Activated naive CD8-positive, alpha-beta T cell treated with anti-CD3 and anti-CD28 coated beads, Interleukin-2, amount 50 U/mL, for 24 hours (primary cell): ENCODE data around the gene ATL3.
"Not testable (repeated sequence)": the region's sequence is repeated elsewhere in the genome, so short reads cannot be mapped to it uniquely, and the experiment has no call there.

Source experiments
- ATAC-seq: fragments of 150-1000 bp; cut with Tn5 transposase; one replicate; pipeline ENCODE4 v1.10.0; 2021
- DNase-seq: peaks from one replicate; pipeline ENCODE4 v3.0.0; 2021
- H3K27ac Mint-ChIP-seq: one replicate; pipeline ENCODE4 v1.8.0; 2021; ENCODE audit warnings: mild to moderate bottlenecking, mixed read lengths
- H3K27me3 Mint-ChIP-seq: one replicate; pipeline ENCODE4 v1.8.0; 2021; ENCODE audit warnings: mixed read lengths
- H3K36me3 Mint-ChIP-seq: one replicate; pipeline ENCODE4 v1.8.0; 2021; ENCODE audit warnings: low read depth, mixed read lengths
- H3K4me1 Mint-ChIP-seq: one replicate; pipeline ENCODE4 v1.8.0; 2021; ENCODE audit warnings: mixed read lengths
- H3K4me3 Mint-ChIP-seq: one replicate; pipeline ENCODE4 v1.8.0; 2021; ENCODE audit warnings: mild to moderate bottlenecking, moderate library complexity, mixed read lengths
- H3K9me3 Mint-ChIP-seq: one replicate; pipeline ENCODE4 v1.8.0; 2021; ENCODE audit warnings: mixed read lengths

The ATL3 gene

DNA sequence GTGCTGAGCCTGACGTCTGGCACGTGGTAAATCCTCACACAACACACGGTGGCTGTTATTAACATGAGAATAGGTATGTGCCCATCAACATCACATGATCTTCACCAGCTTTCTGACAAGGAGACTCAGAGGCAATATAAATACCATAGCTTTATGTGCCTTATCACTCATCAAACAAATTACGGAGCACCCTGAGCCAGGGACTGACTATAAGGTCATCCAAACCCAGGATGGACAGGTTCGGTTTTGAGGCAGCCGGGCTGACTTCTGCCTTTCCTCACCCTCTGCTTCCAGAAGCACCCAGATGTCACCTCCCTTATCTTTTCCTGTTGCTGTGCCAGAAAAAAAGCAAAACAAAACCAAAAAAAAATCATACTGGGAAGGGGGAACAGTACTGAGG lies 51.2 kb downstream of the ATL3 start:
- no peak for ATAC-seq
- H3K4me1 Mint-ChIP-seq, result peaks cover 4% of the 10 kb centered on the region
- no peak for DNase-seq
- no peaks in the 10 kb centered on the region for H3K36me3 Mint-ChIP-seq
- H3K9me3 Mint-ChIP-seq, result no peaks in the 10 kb centered on the region
- no peaks in the 10 kb centered on the region for H3K27me3 Mint-ChIP-seq
- H3K4me3 Mint-ChIP-seq, result no peak overlapping the region
- no peak overlapping the region for H3K27ac Mint-ChIP-seq

DNA sequence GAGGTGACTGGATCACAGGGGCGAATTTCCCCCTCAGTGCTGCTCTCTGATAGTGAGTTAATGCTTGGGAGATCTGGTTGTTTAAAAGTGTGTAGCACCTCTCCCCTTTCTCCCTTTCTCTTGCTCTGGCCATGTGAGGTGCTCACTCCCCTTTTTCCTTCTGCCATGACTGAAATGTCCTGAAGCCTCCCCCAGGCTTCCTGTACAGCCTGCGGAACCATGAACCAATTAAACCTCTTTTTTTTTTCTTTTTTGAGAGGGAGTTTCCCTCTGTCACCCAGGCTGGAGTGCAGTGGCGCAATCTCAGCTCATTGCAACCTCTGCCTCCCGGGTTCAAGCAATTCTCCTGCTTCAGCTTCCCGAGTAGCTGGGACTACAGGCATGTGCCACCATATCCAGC lies 53.5 kb downstream of the ATL3 start:
- not testable (repeated sequence) for DNase-seq, H3K9me3 Mint-ChIP-seq, ATAC-seq, H3K27ac Mint-ChIP-seq, H3K36me3 Mint-ChIP-seq, H3K27me3 Mint-ChIP-seq, H3K4me3 Mint-ChIP-seq
- peaks cover 14% of the 10 kb centered on the region for H3K4me1 Mint-ChIP-seq

DNA sequence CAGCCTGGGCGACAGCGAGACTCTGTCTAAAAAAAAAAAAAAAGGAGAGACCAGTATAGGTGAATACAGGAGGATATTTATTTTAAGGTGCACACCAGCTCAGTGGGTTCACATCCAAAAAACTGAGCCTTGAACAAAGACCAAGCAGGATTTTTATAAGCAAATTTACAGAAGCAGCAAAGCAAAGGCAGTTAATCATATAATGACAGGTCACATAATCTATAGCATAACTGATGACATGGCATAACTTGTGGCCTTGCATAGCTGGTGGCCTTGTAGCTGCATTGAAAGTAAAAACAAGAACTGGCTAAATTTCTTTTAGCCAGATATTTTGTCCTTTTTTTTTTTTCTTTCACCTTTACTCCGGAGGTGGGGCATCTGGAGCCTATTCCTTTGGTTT lies 54.2 kb downstream of the ATL3 start:
- H3K9me3 Mint-ChIP-seq, result no peaks in the 10 kb centered on the region
- DNase-seq (no peak), ATAC-seq (no peak)
- H3K4me1 Mint-ChIP-seq, result peaks cover 16% of the 10 kb centered on the region
- H3K27me3 Mint-ChIP-seq, result peaks cover 4% of the 10 kb centered on the region
- no peaks in the 10 kb centered on the region for H3K36me3 Mint-ChIP-seq
- H3K4me3 Mint-ChIP-seq, result no peak overlapping the region
- no peak overlapping the region for H3K27ac Mint-ChIP-seq

DNA sequence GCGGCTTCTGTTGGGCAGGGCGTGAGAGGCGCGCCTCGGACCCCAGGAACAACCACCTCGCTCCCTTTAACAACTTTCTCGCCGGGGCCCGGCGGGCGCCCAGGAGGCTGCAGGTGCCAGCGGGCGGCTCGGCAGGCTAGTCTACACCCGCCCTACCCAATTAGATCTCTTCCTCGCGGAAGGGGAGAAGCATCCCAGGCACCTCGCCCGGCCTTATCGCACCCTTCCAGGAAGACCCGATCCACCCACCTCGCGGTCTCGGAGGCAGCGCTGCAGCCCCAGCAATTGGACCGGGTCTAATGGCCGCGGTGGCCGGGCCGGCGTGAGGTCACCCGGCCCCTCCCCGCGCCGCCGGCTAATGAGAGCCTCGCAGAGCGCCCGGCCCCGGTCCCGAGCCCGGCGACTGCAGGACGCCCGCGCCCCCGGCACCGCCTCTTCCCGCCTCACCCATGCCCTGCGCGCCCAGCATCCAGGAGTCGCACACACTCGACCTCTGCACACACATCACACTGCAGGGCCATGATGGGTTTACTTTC lies 57.0 kb downstream of the ATL3 start, which contains the start of gene PLAAT3:
PLAAT3 (minus strand) TSS at position 298 of the 536 bp plus-strand sequence. CDS start 419 bp downstream, outside the sequence.
- Mint-ChIP-seq H3K4me3 (peak within 1 kb of the TSS; percentile 79), H3K9me3 (no peaks in the 10 kb centered on the region), H3K27ac (no peak within 1 kb of the TSS), H3K36me3 (no peaks in the 10 kb centered on the region), H3K27me3 (peaks cover 4% of the 10 kb centered on the region), H3K4me1 (peaks cover 27% of the 10 kb centered on the region)
- peak; percentile 44 for DNase-seq
- ATAC-seq, result peak; percentile 74

DNA sequence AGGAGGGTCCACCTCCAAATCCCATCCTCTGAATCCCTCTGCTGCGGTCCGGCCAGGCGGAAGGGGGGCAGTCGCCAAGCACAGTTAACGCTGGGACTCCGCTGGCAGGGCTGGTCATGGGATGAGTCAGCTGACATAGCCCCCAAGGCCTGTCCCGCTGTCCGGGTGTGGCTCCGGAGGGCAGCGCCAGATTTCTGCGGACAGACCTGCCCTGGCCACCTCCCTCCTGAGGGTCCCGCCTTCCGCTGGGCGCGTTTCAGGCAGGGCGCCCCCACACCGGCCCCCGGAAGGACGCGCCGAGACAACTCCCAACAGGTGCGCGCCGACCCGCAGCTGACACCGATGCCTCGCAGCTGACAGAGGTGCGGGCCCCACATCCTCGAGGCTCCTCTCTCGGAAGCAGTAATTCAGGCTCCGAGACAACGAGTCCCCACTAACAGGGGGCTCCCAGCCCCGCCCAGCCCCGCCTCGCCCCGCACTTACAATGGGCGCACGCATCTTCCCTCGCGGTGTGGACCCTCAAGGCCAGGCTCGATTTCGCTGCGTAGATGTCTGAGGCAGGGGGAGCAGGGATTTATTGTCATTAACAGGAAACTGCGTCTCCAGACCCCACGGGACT lies 57.5 kb downstream of the ATL3 start:
- no peaks in the 10 kb centered on the region for H3K9me3 Mint-ChIP-seq
- H3K27ac Mint-ChIP-seq, result no peak overlapping the region
- peaks cover 4% of the 10 kb centered on the region for H3K27me3 Mint-ChIP-seq
- no peaks in the 10 kb centered on the region for H3K36me3 Mint-ChIP-seq
- peak overlapping the region; percentile 79 for H3K4me3 Mint-ChIP-seq
- peaks cover 32% of the 10 kb centered on the region for H3K4me1 Mint-ChIP-seq
- DNase-seq, result peak; percentile 31
- peak; percentile 42 for ATAC-seq

- Mint-ChIP-seq H3K4me1 (peaks cover 41% of the 10 kb centered on the region), H3K9me3 (no peaks in the 10 kb centered on the region), H3K4me3 (no peak overlapping the region), H3K27me3 (peaks cover 4% of the 10 kb centered on the region), H3K27ac (no peak overlapping the region), H3K36me3 (no peaks in the 10 kb centered on the region)
- ATAC-seq (no peak), DNase-seq (no peak)
Measured at GRCh38 chr11:63612181-63612580, 59.0 kb downstream of the ATL3 start.

GRCh38 chr11:63611395-63611747 lies 59.8 kb downstream of the ATL3 start:
- ATAC-seq, result no peak
- peaks cover 41% of the 10 kb centered on the region for H3K4me1 Mint-ChIP-seq
- no peaks in the 10 kb centered on the region for H3K36me3 Mint-ChIP-seq
- H3K4me3 Mint-ChIP-seq, result no peak overlapping the region
- no peak overlapping the region for H3K27ac Mint-ChIP-seq
- H3K9me3 Mint-ChIP-seq, result no peaks in the 10 kb centered on the region
- H3K27me3 Mint-ChIP-seq, result peaks cover 4% of the 10 kb centered on the region
- no peak for DNase-seq

GRCh38 chr11:63610604-63611394 lies 60.4 kb downstream of the ATL3 start:
- Mint-ChIP-seq H3K27me3 (peaks cover 4% of the 10 kb centered on the region), H3K27ac (no peak overlapping the region), H3K36me3 (no peaks in the 10 kb centered on the region), H3K9me3 (no peaks in the 10 kb centered on the region), H3K4me1 (peaks cover 41% of the 10 kb centered on the region), H3K4me3 (no peak overlapping the region)
- ATAC-seq (no peak), DNase-seq (no peak)

DNA sequence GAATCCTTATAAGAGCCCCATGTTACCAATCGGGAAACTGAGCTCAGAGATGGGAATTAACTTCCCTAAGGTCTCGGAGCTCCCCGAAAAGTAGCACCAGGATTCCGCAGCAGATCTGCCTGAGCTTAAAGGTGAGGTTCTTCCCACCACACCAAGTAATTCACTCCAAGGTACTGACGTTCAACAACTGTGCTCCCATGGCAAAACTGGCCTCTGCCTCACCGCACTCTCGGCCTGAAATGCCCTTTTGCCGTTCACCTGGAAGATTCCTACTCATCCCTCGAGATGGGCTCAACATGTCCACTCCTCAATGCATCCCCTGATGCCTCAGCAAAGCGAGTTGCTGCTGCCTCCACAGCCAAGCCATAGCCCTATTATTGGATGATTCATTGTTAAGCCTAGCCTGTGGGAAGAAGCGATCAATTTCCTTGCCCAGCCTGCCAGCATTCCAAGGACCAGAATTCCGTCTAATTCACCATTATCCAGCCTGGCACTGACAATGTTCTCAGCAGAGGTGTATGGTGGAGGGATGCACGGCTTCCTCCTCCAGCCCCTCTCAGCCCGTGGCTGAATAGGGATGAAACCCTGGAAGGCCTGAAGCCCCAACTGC lies 61.1 kb downstream of the ATL3 start:
- H3K36me3 Mint-ChIP-seq, result no peaks in the 10 kb centered on the region
- H3K4me3 Mint-ChIP-seq, result no peak overlapping the region
- H3K9me3 Mint-ChIP-seq, result no peaks in the 10 kb centered on the region
- no peak for ATAC-seq
- H3K27ac Mint-ChIP-seq, result no peak overlapping the region
- peaks cover 4% of the 10 kb centered on the region for H3K27me3 Mint-ChIP-seq
- DNase-seq, result no peak
- peaks cover 41% of the 10 kb centered on the region for H3K4me1 Mint-ChIP-seq

DNA sequence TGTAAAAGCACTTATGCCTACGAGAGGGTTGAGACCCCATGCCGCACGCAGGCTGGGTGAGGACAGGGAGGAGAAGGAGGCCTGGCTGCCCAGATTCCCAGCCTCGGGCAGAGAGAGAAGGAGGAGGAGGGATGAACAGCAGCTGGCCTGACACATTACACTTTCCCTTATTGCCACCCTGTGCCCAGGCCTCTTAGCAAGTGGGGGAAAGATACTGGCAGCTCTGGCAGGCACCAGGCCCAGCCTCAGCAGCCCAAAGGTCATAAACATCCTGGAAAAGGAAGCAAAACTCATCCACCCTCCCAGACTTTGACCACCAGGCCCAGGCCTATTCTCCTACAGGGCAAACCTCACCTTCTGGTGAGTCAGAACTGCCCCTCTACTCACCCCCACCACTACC lies 61.6 kb downstream of the ATL3 start:
- peaks cover 40% of the 10 kb centered on the region for H3K4me1 Mint-ChIP-seq
- DNase-seq (no peak), ATAC-seq (no peak)
- no peaks in the 10 kb centered on the region for H3K9me3 Mint-ChIP-seq
- H3K36me3 Mint-ChIP-seq, result no peaks in the 10 kb centered on the region
- H3K27ac Mint-ChIP-seq, result peak overlapping the region; percentile 60
- H3K27me3 Mint-ChIP-seq, result peaks cover 4% of the 10 kb centered on the region
- H3K4me3 Mint-ChIP-seq, result no peak overlapping the region

GRCh38 chr11:63608353-63609345 lies 62.5 kb downstream of the ATL3 start:
- DNase-seq (peak; percentile 23), ATAC-seq (peak; percentile 47)
- Mint-ChIP-seq H3K36me3 (no peaks in the 10 kb centered on the region), H3K4me3 (peak overlapping the region; percentile 1), H3K27ac (peak overlapping the region; percentile 60), H3K9me3 (no peaks in the 10 kb centered on the region), H3K27me3 (peaks cover 4% of the 10 kb centered on the region), H3K4me1 (peaks cover 34% of the 10 kb centered on the region)

DNA sequence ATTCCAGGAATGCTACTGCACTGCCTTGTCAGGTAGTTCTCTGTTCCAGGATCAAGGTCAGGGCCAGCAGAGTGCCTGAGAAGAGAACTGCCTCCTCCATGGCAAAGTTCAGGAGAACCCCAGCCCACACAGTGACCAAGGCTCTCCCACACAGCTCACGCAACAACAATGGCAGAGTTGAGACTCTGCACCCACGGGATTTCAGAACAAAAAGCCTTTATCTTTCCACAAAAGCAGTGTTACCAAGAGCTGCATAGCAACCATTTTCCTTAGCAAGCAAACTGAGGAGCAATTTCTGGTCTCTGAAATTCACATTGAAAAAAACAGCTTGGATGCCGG lies 68.0 kb downstream of the ATL3 start:
- H3K27ac Mint-ChIP-seq, result no peak overlapping the region
- no peaks in the 10 kb centered on the region for H3K27me3 Mint-ChIP-seq
- ATAC-seq (peak; percentile 43), DNase-seq (no peak)
- H3K4me1 Mint-ChIP-seq, result peaks cover 9% of the 10 kb centered on the region
- no peaks in the 10 kb centered on the region for H3K36me3 Mint-ChIP-seq
- H3K9me3 Mint-ChIP-seq, result no peaks in the 10 kb centered on the region
- H3K4me3 Mint-ChIP-seq, result no peak overlapping the region

DNA sequence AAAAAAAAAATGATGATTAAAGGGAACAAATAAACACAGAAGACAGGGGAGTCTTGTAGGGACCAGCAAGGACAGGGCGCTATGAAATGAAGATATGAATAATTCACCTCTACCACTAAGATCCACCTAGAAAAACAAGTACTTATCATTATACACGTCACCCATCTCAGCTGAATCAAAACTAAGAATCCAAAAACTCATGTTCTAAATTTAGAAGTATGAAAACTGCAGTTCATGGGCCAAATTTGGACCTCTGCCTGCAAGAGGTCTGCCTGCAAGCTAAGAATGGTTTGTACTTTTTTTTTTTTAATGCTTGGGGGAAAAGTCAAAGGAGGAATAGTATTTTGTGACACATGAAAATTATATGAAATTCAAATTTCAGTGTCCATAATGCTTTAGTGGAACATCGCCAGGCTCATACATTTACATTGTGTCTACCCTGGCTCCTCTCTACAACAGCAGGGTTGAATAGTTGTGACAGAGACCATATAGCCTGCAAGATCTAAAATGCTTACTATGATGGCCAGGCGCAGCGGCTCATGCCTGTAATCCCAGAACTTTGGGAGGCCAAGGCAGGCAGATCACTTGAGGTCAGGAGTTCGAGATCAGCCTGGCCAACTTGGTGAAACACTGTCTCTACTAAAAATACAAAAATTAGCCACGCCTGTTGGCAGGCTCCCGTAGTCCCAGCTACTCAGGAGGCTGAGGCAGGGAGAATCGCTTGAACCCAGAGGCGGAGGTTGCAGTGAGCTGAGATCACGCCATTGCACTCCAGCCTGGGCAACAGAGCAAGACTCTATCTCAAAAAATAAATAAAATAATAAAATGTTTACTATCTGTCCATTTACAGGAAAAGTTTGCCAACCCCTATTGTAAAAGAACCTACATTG lies 68.6 kb downstream of the ATL3 start:
- DNase-seq, H3K27ac Mint-ChIP-seq: not testable (repeated sequence)

More for the DNA sequence above, 68.6 kb downstream of the ATL3 start:
- H3K4me3 Mint-ChIP-seq, H3K9me3 Mint-ChIP-seq, ATAC-seq, H3K27me3 Mint-ChIP-seq, H3K4me1 Mint-ChIP-seq, H3K36me3 Mint-ChIP-seq: not testable (repeated sequence)
